Activated naive CD4-positive, alpha-beta T cell treated with anti-CD3 and anti-CD28 coated beads, Interleukin-2, amount 10 ng/mL, durations not matched to agents 7 days and 5 days (primary cell): ENCODE results near the gene TRIO.

Experiments used
- CTCF ChIA-PET: fragments of 350-600 bp; sonication (Branson Sonifier 250); formaldehyde crosslinking; loops from one replicate; lab custom pipeline; 2021; ENCODE audit warnings: antibody characterized with exemption; lab: Charles Lee
- DNase-seq: peaks from one replicate; pipeline ENCODE4 v3.0.0-alpha.2; 2020
- H3K27ac Mint-ChIP-seq: one replicate; pipeline ENCODE4 v1.8.0; 2021; ENCODE audit warnings: mild to moderate bottlenecking, moderate library complexity, mixed read lengths
- H3K27me3 Mint-ChIP-seq: one replicate; pipeline ENCODE4 v1.8.0; 2021; ENCODE audit warnings: mild to moderate bottlenecking, mixed read lengths
- H3K36me3 Mint-ChIP-seq: one replicate; pipeline ENCODE4 v1.8.0; 2021; ENCODE audit warnings: mixed read lengths
- H3K4me1 Mint-ChIP-seq: one replicate; pipeline ENCODE4 v1.8.0; 2021; ENCODE audit warnings: mixed read lengths
- H3K4me3 Mint-ChIP-seq: one replicate; pipeline ENCODE4 v1.8.0; 2021; ENCODE audit warnings: mild to moderate bottlenecking, moderate library complexity, mixed read lengths
- H3K9me3 Mint-ChIP-seq: one replicate; pipeline ENCODE4 v1.8.0; 2021; ENCODE audit warnings: mixed read lengths

TRIO gene

GRCh38 chr5:14405706-14406553 is 262.8 kb downstream of the TRIO start:
- peaks cover 7% of the 10 kb centered on the region for H3K27me3 Mint-ChIP-seq
- peaks cover 8% of the 10 kb centered on the region for H3K9me3 Mint-ChIP-seq
- CTCF ChIA-PET: interaction anchor here (0.6 kb wide), 1 partner anchor 686 kb away, joined by 3 read pairs; no protein-coding TSS in a partner anchor
- H3K36me3 Mint-ChIP-seq: peaks cover 7% of the 10 kb centered on the region
- H3K4me1 Mint-ChIP-seq: peaks cover 26% of the 10 kb centered on the region
- no peak overlapping the region for H3K27ac Mint-ChIP-seq
- no peak overlapping the region for H3K4me3 Mint-ChIP-seq
- DNase-seq: no peak

DNA sequence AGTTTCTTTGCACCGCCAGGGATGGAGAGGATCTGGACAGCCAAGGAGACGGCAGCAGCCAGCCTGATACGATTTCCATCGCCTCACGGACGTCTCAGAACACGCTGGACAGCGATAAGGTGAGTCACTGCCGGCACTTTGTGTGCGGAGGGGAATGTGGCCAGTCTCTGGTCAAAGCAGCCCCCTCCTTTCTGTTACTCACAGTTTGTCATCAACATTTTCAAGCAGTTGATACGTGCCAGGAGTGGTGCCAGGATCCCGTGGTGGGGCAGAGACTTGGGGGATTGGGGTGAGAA is 263.4 kb downstream of the TRIO start:
- Mint-ChIP-seq H3K27ac (no peak overlapping the region), H3K36me3 (peaks cover 7% of the 10 kb centered on the region)

DNA sequence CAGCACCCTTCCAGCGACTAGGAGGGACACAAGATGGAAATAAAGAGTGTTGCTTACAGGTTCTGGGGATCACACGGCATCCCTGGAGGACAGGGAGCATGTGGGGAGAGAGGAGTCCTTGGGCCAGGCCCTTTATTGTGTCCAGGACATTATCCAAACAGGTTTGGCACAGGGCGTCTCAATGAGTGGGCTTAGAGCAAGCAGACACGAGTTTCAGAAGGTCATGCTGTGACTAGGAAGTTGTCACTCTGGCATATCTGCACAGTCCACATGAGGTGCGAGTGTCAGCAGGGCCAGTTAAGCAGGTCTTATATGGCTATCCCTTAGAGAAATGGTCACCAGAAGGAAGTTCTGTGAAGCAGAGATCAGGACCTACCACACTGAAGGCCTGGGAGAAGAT is 263.9 kb downstream of the TRIO start:
- CTCF ChIA-PET: no interaction called here
- H3K4me3 Mint-ChIP-seq: no peak overlapping the region
- no peak for DNase-seq
- H3K27me3 Mint-ChIP-seq: peaks cover 7% of the 10 kb centered on the region
- peaks cover 19% of the 10 kb centered on the region for H3K4me1 Mint-ChIP-seq
- no peak overlapping the region for H3K27ac Mint-ChIP-seq
- H3K36me3 Mint-ChIP-seq: peaks cover 7% of the 10 kb centered on the region
- peaks cover 8% of the 10 kb centered on the region for H3K9me3 Mint-ChIP-seq

More for the DNA sequence above, 263.4 kb downstream of the TRIO start:
- CTCF ChIA-PET: no interaction called here
- H3K4me3 Mint-ChIP-seq: no peak overlapping the region
- H3K4me1 Mint-ChIP-seq: peaks cover 21% of the 10 kb centered on the region
- peaks cover 7% of the 10 kb centered on the region for H3K27me3 Mint-ChIP-seq
- no peak for DNase-seq
- peaks cover 8% of the 10 kb centered on the region for H3K9me3 Mint-ChIP-seq

GRCh38 chr5:14407746-14408175 is 264.6 kb downstream of the TRIO start:
- peaks cover 7% of the 10 kb centered on the region for H3K27me3 Mint-ChIP-seq
- CTCF ChIA-PET: interaction anchor here (1.6 kb wide), 1 partner anchor 8 kb away, joined by 5 read pairs; no protein-coding TSS in a partner anchor
- H3K36me3 Mint-ChIP-seq: peaks cover 2% of the 10 kb centered on the region
- H3K4me3 Mint-ChIP-seq: no peak overlapping the region
- H3K4me1 Mint-ChIP-seq: peaks cover 20% of the 10 kb centered on the region
- H3K27ac Mint-ChIP-seq: no peak overlapping the region
- no peak for DNase-seq
- H3K9me3 Mint-ChIP-seq: peaks cover 2% of the 10 kb centered on the region

GRCh38 chr5:14408969-14409586 is 265.9 kb downstream of the TRIO start:
- no peak for DNase-seq
- peaks cover 32% of the 10 kb centered on the region for H3K4me1 Mint-ChIP-seq
- H3K4me3 Mint-ChIP-seq: no peak overlapping the region
- no peaks in the 10 kb centered on the region for H3K9me3 Mint-ChIP-seq
- H3K27ac Mint-ChIP-seq: no peak overlapping the region
- peaks cover 1% of the 10 kb centered on the region for H3K36me3 Mint-ChIP-seq
- peaks cover 7% of the 10 kb centered on the region for H3K27me3 Mint-ChIP-seq
- CTCF ChIA-PET: interaction anchor here (0.6 to 1.6 kb wide), 3 partner anchors 9 to 74 kb away, joined by 4 to 5 read pairs (median 5); no protein-coding TSS in a partner anchor

DNA sequence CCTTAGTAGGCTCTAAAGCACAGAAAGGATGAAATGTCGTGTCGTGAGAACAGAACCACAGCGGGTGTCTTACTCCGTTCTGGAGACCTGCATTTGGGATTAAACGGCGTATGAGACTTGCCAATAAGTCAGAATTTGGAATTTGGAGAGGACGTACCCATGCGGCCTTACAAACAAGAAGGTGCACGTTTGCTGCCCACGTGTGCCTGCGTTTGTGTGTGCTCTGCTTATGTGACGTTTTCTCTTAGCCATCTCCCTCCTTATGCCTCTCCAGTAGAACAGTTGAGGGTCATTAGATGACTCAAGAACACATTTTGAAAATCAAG is 266.9 kb downstream of the TRIO start:
- Mint-ChIP-seq H3K36me3 (no peaks in the 10 kb centered on the region), H3K4me3 (no peak overlapping the region), H3K4me1 (peaks cover 33% of the 10 kb centered on the region), H3K27ac (no peak overlapping the region), H3K27me3 (peaks cover 4% of the 10 kb centered on the region), H3K9me3 (no peaks in the 10 kb centered on the region)
- no peak for DNase-seq
- CTCF ChIA-PET: no interaction called here

- DNase-seq: no peak
- CTCF ChIA-PET: interaction anchor here (0.6 to 3.0 kb wide), 5 partner anchors 9 to 238 kb away, joined by 3 to 15 read pairs (median 3); no protein-coding TSS in a partner anchor
- H3K36me3 Mint-ChIP-seq: no peaks in the 10 kb centered on the region
- no peaks in the 10 kb centered on the region for H3K9me3 Mint-ChIP-seq
- H3K27ac Mint-ChIP-seq: peak overlapping the region; percentile 11
- peaks cover 4% of the 10 kb centered on the region for H3K27me3 Mint-ChIP-seq
- no peak overlapping the region for H3K4me3 Mint-ChIP-seq
- H3K4me1 Mint-ChIP-seq: peaks cover 37% of the 10 kb centered on the region
These were observed 267.5 kb downstream of the TRIO start for GRCh38 chr5:14410394-14411201.

DNA sequence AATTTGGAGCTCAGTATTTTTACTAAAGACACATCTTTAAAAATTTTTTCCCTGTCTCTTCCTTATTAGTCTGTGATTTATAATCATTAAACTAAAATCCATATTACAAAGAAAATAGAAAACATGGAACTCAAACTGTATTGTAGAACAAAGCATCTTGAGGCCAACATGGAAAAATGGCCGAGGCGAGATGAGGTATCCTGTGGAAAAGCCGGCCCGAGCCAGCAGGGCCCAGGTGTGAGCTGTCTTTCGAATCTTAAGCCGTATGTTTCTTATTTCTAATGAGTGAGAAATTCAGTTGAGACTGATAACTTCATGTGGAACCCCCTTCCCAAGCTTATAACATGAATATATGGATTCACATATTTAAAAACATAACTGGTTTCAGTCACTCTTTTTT is 268.1 kb downstream of the TRIO start:
- H3K27ac Mint-ChIP-seq: peak overlapping the region; percentile 11
- H3K9me3 Mint-ChIP-seq: no peaks in the 10 kb centered on the region
- no peak overlapping the region for H3K4me3 Mint-ChIP-seq
- H3K27me3 Mint-ChIP-seq: peaks cover 4% of the 10 kb centered on the region
- CTCF ChIA-PET: interaction anchor here (0.6 to 3.0 kb wide), 5 partner anchors 9 to 237 kb away, joined by 3 to 15 read pairs (median 3); no protein-coding TSS in a partner anchor
- peaks cover 42% of the 10 kb centered on the region for H3K4me1 Mint-ChIP-seq
- no peaks in the 10 kb centered on the region for H3K36me3 Mint-ChIP-seq
- no peak for DNase-seq

DNA sequence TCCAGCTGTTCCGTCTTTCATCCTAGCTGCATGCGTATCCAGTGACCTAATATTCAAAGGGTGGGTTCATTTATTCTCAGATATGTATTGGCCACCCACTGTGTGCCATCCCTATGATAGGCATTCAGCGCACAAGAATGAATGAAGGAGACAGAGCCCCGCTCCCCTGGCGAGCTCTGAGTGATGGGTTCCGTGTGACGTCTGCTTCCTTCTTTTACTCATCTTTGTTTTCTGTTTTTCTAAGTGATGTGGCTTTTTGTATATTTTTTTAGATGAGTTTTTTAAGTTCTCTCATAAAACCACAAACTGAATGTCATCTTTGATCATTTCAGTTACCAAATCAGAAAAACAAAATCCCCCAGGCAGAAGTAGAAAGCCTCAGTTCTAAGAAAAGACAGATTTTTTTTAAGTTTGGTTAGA is 270.2 kb downstream of the TRIO start:
- no peaks in the 10 kb centered on the region for H3K9me3 Mint-ChIP-seq
- peaks cover 2% of the 10 kb centered on the region for H3K36me3 Mint-ChIP-seq
- peaks cover 10% of the 10 kb centered on the region for H3K27me3 Mint-ChIP-seq
- H3K4me1 Mint-ChIP-seq: peaks cover 55% of the 10 kb centered on the region
- H3K27ac Mint-ChIP-seq: peak overlapping the region; percentile 98
- H3K4me3 Mint-ChIP-seq: peak overlapping the region; percentile 58
- peak; percentile 66 for DNase-seq
- CTCF ChIA-PET: interaction anchor here (1.0 to 3.0 kb wide), 6 partner anchors 9 to 235 kb away, joined by 3 to 15 read pairs (median 4); no protein-coding TSS in a partner anchor

- Mint-ChIP-seq H3K4me3 (peak overlapping the region; percentile 24), H3K4me1 (peaks cover 56% of the 10 kb centered on the region)
These were observed 270.9 kb downstream of the TRIO start for GRCh38 chr5:14414007-14414406.

GRCh38 chr5:14414656-14415023 is 271.5 kb downstream of the TRIO start:
- H3K36me3 Mint-ChIP-seq: peaks cover 2% of the 10 kb centered on the region
- peaks cover 56% of the 10 kb centered on the region for H3K4me1 Mint-ChIP-seq
- no peak for DNase-seq
- H3K27me3 Mint-ChIP-seq: peaks cover 6% of the 10 kb centered on the region
- peak overlapping the region; percentile 24 for H3K4me3 Mint-ChIP-seq
- H3K27ac Mint-ChIP-seq: peak overlapping the region; percentile 98
- CTCF ChIA-PET: interaction anchor here (1.3 to 2.7 kb wide), 4 partner anchors 22 to 233 kb away, joined by 3 to 12 read pairs (median 4); no protein-coding TSS in a partner anchor
- H3K9me3 Mint-ChIP-seq: no peaks in the 10 kb centered on the region

More at GRCh38 chr5:14414007-14414406, 270.9 kb downstream of the TRIO start:
- peaks cover 2% of the 10 kb centered on the region for H3K36me3 Mint-ChIP-seq
- peaks cover 10% of the 10 kb centered on the region for H3K27me3 Mint-ChIP-seq
- H3K9me3 Mint-ChIP-seq: no peaks in the 10 kb centered on the region
- peak overlapping the region; percentile 98 for H3K27ac Mint-ChIP-seq
- CTCF ChIA-PET: interaction anchor here (1.0 to 3.0 kb wide), 6 partner anchors 14 to 234 kb away, joined by 3 to 15 read pairs (median 4); no protein-coding TSS in a partner anchor
- peak; percentile 48 for DNase-seq

- Mint-ChIP-seq H3K9me3 (no peaks in the 10 kb centered on the region), H3K4me1 (peaks cover 56% of the 10 kb centered on the region), H3K27me3 (peaks cover 6% of the 10 kb centered on the region), H3K36me3 (peaks cover 2% of the 10 kb centered on the region), H3K27ac (peak overlapping the region; percentile 98), H3K4me3 (peak overlapping the region; percentile 24)
- CTCF ChIA-PET: interaction anchor here (1.3 to 2.7 kb wide), 3 partner anchors 22 to 233 kb away, joined by 3 to 12 read pairs (median 6); no protein-coding TSS in a partner anchor
- DNase-seq: peak; percentile 26
These were observed 272.0 kb downstream of the TRIO start for GRCh38 chr5:14415024-14415697.

DNA sequence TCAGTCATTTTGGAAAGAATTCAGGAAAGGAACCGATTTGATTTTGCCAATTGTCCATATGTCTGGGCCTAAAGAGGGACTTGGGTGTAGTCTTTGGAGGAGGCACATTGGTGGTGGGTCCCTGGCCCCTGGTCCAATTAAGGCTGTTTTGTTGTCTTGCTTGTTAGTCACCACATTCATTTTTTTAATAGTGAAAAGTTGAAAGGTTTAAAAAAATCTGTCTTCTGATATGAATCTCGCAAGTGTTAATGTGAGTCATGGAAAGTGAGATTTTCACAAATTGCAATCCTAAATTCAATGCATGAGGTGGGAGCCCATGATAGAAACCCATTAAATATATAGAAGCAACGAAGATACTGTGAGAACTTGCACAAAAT is 272.5 kb downstream of the TRIO start:
- peaks cover 2% of the 10 kb centered on the region for H3K36me3 Mint-ChIP-seq
- peak overlapping the region; percentile 98 for H3K27ac Mint-ChIP-seq
- peak overlapping the region; percentile 24 for H3K4me3 Mint-ChIP-seq
- no peaks in the 10 kb centered on the region for H3K9me3 Mint-ChIP-seq
- peaks cover 57% of the 10 kb centered on the region for H3K4me1 Mint-ChIP-seq
- CTCF ChIA-PET: interaction anchor here (0.7 to 2.7 kb wide), 2 partner anchors 21 to 232 kb away, joined by 3 to 12 read pairs; no protein-coding TSS in a partner anchor
- DNase-seq: no peak
- peaks cover 6% of the 10 kb centered on the region for H3K27me3 Mint-ChIP-seq
